Measurements from ENCODE around the gene DHPS. TPM values are rescaled to one million over a fixed set of nuclear protein-coding genes. Genes with fewer than 3 reads are reported as not detected.
"Not testable (repeated sequence)": the region's sequence is repeated elsewhere in the genome, so short reads cannot be mapped to it uniquely, and the experiment has no call there.

DHPS gene
- total RNA-seq, 1 donor from 2014 or later, result 78.3 TPM

DNA sequence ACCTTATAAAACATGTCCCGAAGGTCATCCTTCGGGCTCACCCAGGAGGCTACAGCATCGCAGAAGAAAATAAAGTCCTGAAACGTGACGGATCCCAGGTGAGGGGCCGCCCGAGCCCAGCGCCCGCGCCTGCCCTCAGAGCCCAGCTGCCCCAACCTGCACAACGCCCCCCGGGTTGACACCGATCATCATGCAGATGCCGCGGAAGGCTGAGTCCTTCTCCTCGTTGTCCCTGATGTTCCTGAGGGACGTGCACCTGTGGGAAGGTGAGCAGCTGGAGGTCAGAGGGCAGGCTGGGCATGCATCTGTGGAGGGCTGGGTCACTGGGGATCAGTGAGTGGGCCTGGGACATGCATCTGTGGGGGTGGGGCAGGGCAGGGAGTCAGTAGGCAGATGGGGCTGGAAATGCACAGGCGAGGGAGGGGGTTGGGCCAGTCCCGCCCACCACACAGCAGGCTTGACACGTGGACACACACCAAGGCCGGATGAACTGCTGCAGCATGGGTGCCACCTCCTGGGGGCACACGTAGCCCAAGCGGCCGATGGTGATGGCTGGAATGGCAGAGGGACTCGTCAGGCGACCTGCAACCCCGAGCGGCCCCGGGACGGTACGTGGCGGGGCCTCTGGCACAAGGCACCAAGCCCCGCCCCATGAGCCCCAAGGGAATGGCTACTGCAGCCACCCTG lies 20.1 kb upstream of the DHPS start:
- Histone ChIP-seq H2AFZ (replicated peaks) (no peak overlapping the region), H3K4me1 (peaks cover 10% of the 10 kb centered on the region), H3K27me3 (no peaks in the 10 kb centered on the region), H3K9me3 (ENCODE audit: low read depth) (no peaks in the 10 kb centered on the region), H3K27ac (no peak overlapping the region), H4K20me1 (ENCODE audit: low read depth) (no peaks in the 10 kb centered on the region), H3F3A (ENCODE audit: low read depth) (peaks cover 69% of the 10 kb centered on the region), H3K36me3 (no peaks in the 10 kb centered on the region), H3K4me2 (no peak overlapping the region), H3K79me2 (ENCODE audit: low read depth) (peaks cover 6% of the 10 kb centered on the region), H3K4me3 (no peak overlapping the region), H3K9ac (no peak overlapping the region)
- Mint-ChIP-seq H3K27ac (no peak overlapping the region), H3K27me3 (ENCODE audit: insufficient read depth, low read depth) (peaks cover 2% of the 10 kb centered on the region), H3K4me3 (no peak overlapping the region), H3K4me1 (peaks cover 9% of the 10 kb centered on the region), H3K9me3 (no peaks in the 10 kb centered on the region), H3K36me3 (peaks cover 16% of the 10 kb centered on the region)
- DNase-seq (ENCODE audit: low spot score), result no peak
- no peak for TF ChIP-seq CTCF (IDR thresholded peaks at IDR 0.05)
- TF ChIP-seq EZH2 (IDR thresholded peaks at IDR 0.05), result no peak
- TF ChIP-seq EZH2phosphoT487 (IDR thresholded peaks at IDR 0.05), result no peak

- TF ChIP-seq EZH2 (IDR thresholded peaks at IDR 0.05) (no peak), EZH2phosphoT487 (IDR thresholded peaks at IDR 0.05) (no peak), CTCF (IDR thresholded peaks at IDR 0.05) (no peak)
- Histone ChIP-seq H3K27me3 (no peaks in the 10 kb centered on the region), H3K9me3 (ENCODE audit: low read depth) (no peaks in the 10 kb centered on the region), H3K4me1 (peaks cover 14% of the 10 kb centered on the region), H4K20me1 (ENCODE audit: low read depth) (no peaks in the 10 kb centered on the region), H3K4me3 (no peak overlapping the region), H3K9ac (no peak overlapping the region), H3K36me3 (no peaks in the 10 kb centered on the region), H3K79me2 (ENCODE audit: low read depth) (peaks cover 6% of the 10 kb centered on the region), H3K4me2 (no peak overlapping the region), H3F3A (ENCODE audit: low read depth) (peaks cover 50% of the 10 kb centered on the region), H2AFZ (replicated peaks) (no peak overlapping the region), H3K27ac (no peak overlapping the region)
- Mint-ChIP-seq H3K27ac (no peak overlapping the region), H3K4me3 (peak overlapping the region; percentile 79), H3K4me1 (peaks cover 10% of the 10 kb centered on the region), H3K27me3 (ENCODE audit: insufficient read depth, low read depth) (peaks cover 2% of the 10 kb centered on the region), H3K36me3 (peaks cover 7% of the 10 kb centered on the region), H3K9me3 (no peaks in the 10 kb centered on the region)
- no peak for DNase-seq (ENCODE audit: low spot score)
Observed at GRCh38 chr19:12698138-12698537, 16.5 kb upstream of the DHPS start.

DNA sequence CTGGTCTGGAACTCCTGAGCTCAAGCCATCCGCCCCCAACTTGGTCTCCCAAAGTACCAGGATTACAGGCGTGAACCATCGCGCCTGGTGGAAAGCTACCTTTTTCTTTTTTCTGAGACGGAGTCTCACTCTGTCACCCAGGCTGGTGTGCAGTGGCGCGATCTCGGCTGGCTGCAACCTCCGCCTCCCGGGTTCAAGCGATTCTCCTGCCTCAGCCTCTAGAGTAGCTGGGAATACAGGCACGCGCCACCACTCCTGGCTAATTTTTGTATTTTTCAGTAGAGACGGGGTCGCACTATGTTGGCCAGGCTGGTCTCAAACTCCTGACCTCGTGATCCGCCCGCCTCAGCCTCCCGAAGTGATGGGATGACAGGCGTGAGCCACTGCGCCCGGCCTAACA lies 15.7 kb upstream of the DHPS start:
- not testable (repeated sequence) for H3K9me3 ChIP-seq (ENCODE audit: low read depth); DNase-seq (ENCODE audit: low spot score); H3K36me3 Mint-ChIP-seq; H3K79me2 ChIP-seq (ENCODE audit: low read depth); H3K27ac ChIP-seq; H3K9me3 Mint-ChIP-seq; H3K27me3 Mint-ChIP-seq (ENCODE audit: insufficient read depth, low read depth); H3K27ac Mint-ChIP-seq; H3K9ac ChIP-seq; H3K4me1 ChIP-seq; H2AFZ ChIP-seq (replicated peaks); H4K20me1 ChIP-seq (ENCODE audit: low read depth); H3K36me3 ChIP-seq; H3K4me1 Mint-ChIP-seq; H3K27me3 ChIP-seq
- Histone ChIP-seq H3K4me2 (peak overlapping the region; percentile 84), H3F3A (ENCODE audit: low read depth) (peaks cover 44% of the 10 kb centered on the region), H3K4me3 (peak overlapping the region; percentile 82)
- peak overlapping the region; percentile 94 for H3K4me3 Mint-ChIP-seq
